Activated CD8-positive, alpha-beta memory T cell treated with anti-CD3 and anti-CD28 coated beads for 48 hours (primary cell): ENCODE measurements around the gene TBL3.

Experiments used
- DNase-seq, 3 experiments: peaks; one replicate each; pipeline ENCODE4 v3.0.0-alpha.2; 2020; ENCODE audit warnings: low read depth in 2 of 3, low spot score in 2 of 3

TBL3 gene

DNA sequence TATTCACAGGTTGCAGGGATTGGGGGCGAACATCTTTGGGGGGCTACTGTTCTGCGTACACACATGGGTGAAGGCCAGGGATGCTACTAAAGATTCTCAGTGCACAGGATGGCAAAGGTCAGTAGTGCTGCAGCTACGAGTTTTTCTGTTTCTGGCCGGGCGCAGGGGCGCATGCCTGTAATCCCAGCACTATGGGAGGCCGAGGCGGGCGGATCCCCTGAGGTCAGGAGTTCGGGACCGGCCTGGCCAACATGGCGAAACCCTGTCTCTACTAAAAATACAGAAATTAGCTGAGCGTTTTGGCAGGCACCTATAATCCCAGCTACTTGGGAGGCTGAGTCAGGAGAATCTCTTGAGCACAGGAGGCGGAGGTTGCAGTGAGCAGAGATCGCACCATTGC lies 41.7 kb downstream of the TBL3 start:
- DNase-seq: no peak

DNA sequence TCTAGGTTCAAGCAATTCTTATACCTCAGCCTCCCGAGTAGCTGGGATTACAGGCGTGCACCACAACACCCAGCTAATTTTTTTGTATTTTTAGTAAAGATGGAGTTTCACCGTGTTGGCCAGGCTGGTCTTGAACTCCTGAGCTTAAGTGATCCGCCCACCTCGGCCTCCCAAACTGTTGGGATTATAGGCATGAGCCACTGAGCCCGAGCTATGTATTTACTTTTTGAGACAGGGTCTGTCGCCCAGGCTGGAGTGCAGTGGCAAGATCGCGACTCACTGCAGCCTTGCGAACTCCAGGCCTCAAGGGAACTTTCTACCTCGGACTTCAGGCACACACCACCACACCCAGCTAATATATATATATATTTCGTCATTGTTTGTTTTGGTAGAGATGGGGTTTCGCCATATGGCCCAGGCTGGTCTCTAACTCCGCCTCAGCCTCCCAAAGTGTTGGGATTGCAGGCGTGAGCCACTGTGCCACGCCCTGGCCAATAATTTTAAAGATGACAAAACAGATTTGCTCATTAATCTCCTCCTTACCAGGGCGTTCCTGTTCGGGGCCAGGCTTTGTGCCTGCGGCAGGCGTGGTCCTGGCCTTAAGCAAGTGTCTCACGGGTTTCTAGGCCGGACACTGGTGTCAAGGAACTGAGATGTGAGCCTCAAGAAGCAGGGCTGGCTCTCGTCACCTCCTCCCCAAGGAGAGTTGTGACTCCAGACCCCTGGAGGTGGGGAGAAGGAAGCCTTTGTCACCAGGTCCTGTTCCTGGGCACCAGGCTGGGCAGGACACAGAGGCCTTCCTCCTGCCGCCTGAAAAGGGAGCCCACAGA lies 43.5 kb downstream of the TBL3 start:
- no peak for DNase-seq

DNA sequence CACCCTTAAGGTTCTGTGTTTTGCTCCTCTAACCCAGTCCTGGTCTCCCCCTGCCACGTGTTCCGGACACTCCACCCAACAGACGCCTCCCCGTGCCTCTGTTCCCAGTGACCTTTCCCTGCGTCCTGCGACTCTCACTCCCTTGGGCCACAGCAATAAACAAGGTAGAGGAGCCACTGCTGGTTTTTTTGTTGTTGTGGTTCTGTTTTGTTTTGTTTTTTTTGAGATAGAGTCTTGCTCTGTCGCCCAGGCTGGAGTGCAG lies 44.0 kb downstream of the TBL3 start:
- no peak for DNase-seq

DNA sequence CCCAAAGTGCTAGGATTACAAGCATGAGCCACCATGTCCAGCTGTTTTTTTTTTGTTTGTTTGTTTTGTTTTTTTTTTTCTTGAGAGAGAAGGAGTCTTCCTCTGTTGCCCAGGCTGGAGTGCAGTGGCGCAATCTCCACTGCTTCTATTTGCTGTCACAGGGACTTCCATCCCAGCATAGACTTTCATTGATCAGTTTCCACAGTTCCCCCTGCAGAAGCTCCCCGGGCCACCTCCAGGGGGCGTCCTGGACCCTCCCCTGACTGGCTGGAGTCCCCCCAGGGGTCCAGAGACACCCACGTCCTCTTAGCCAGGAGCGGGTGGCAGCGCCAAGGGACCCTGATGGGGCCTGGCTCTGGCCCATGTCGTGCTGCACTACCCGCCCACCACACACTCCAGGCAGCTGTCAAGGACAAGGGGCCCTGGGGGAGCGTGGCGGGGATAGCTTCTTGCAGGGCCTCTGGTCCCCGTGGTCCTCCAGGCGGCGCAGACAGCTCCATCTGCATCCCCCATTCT lies 44.6 kb downstream of the TBL3 start:
- DNase-seq: no peak

DNA sequence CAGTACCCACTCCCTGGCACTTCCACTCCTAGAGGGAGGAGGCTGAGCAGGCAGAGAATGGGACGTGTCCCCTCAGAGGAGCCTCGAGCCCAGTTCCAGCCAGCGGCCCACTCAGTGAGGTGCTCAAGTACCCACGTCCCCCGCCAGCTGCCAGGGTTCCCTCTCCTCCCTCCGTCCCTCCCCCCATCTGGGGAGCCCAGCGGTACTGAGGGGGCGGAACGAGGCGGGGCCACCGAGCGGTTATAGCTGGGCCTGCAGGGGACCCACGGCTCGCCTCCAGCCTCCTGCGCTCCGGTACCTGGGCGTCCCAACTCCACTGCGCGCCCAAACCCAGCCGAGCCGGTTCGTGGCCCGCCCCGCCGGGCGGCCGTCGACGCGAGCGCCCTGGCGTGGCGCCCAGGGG lies 47.7 kb downstream of the TBL3 start, which contains the start of gene NPW:
Gene NPW, plus strand, starts transcription at position 268 of the 403 bp plus-strand sequence.
- DNase-seq: no peak

DNA sequence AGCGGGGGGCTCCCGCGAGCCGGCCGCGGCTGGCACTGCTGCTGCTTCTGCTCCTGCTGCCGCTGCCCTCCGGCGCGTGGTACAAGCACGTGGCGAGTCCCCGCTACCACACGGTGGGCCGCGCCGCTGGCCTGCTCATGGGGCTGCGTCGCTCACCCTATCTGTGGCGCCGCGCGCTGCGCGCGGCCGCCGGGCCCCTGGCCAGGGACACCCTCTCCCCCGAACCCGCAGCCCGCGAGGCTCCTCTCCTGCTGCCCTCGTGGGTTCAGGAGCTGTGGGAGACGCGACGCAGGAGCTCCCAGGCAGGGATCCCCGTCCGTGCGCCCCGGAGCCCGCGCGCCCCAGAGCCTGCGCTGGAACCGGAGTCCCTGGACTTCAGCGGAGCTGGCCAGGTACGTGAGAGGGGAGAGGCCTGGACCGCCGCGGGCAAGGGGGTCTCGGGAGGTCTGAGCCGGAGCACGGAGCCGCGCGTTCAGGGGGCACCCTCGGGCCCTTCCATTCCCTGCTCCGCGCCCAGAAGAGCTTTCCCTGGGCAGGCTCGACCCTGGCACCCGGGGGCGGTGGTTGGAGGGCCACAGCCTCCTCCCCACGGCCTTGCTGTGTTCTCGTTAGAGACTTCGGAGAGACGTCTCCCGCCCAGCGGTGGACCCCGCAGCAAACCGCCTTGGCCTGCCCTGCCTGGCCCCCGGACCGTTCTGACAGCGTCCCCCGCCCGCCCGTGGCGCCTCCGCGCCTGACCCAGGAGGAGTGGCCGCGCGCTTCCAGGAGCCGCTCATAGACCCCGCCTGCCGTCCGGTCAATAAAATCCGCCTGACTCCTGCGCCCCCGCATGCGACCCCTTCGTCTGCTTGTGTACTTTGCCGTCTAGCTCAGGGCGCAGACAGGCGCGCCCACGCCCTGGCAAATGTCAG lies 48.3 kb downstream of the TBL3 start:
- DNase-seq: no peak

DNA sequence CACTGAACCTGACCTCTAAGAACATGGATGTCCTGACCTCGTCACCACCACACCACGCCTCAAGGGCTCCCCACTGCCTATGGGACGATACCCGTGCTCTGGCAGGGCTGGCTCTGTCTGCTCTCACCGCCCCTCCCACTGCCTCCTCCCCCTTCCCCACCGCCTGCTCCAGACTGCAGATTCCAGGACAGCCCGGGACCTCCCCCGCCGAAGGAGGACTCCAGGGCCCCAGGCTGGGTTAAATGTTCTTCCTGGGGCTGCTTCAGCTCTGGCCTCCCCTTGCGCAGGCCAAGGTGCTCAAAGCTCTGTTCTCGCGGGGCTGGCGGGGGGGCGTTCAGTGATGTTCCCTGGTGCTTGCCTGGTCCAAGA lies 50.9 kb downstream of the TBL3 start:
- DNase-seq: no peak

DNA sequence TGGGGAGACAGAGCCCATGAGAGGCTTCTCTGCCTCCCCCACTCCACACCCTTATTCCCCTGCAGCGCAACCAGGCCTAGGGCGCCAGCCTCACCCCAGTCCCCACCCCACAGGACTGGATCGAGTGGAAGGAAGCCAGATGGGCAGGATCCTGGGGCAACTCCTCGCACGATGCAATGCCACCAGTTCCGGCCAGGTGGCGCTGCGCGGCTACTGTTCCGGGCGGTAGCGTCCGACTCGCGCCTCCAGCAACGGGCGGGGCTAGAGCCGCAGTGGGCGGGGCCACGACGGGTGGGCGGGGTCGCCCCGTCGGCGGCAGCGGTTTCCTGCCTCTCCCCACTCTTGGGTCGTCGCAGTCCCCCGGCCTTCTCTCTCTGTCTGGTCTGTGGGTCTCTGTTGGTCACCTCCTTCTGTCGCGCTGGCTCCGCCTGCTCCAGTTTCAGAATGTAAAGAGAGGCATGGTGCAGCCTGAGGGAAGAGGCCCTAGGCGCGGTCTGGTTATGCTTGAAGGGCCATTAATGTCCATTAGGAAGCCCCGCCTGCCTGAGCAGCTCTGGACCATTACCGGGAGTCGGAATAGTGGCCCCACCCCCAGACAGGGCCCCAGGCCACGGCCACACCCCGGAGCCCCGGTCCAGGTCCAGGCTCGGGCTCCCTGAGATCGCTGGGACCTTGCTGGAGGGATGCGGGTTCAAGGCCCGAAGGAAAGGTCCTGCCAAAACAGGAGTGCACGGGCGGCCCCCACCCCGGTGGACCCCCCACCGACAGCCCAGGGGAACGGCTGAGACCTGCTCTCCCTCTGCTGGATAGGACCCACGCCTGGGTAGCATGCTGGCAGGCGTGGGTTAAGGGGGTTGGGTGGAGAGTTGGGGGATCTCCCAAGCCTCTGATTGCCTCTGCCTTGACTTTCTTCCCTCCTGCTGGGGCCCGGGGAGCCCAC lies 51.5 kb downstream of the TBL3 start:
- DNase-seq: peak; percentile 91 to 99 (median 96)

DNA sequence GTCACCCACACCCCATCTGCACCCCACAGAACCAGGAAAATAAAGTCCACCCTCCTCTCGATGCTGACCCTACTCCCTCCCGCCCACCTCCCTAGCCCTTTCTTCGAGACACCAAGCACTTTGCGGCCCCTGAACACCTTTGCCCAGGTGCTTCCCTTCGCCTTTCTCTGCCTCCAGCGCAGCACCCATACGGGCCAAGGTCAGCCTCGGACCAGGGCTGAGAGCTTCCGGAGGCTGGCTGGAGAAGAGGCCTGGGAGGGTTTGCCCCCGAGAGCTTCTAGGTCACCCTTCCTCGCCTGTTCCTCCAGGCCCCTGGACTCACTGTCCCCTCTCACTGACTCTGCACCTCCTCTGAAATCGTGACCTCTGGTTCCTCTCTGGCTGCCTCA lies 52.2 kb downstream of the TBL3 start:
- no peak for DNase-seq

DNA sequence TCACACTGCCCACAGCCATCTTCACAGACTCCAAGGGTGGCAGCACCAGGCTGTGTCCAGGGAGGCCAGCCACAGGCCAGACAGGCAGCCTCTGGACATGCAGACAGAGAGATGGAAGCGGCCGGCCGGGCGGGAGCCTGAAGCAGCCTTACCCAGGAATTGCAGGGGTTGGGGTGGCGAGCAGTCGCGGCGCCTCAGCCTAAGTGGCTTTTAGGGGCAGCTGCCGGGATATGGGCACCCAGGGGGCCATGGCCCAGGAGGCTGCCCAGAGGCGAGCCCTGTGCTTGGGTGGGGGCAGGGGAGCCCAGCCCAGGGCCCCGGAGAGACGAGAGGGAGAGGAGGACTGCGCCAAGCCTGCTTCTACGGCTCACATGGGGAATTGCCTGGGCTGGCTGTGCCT lies 53.4 kb downstream of the TBL3 start:
- DNase-seq: no peak

DNA sequence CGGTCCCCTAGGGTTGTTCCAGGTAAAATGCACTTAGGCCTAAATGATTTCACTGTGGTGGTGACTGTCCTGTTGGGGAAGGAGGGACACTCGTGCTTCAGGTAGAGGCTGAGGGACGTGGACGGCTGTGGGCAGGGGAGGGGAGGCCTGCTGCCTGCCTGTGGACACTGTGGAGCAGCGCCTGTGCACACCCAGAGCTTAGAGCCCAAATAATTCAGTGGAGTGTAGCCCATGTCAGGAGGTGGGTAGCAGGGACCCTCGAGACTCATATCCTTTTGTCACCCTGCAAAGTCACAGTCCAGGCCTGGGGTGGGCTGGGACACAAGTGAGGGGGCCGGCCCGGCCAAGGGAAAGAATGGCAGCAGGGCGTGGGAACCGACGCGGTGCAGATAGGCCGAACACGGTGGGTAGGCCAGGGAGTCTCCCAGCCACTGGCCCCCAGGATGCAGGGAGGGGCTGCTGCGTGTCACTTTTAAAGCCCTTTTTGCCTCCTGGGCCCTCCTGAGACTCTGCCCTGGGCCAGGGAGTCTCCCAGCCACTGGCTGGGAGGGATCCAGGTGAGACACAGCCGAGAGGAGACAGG lies 54.1 kb downstream of the TBL3 start:
- DNase-seq: no peak

DNA sequence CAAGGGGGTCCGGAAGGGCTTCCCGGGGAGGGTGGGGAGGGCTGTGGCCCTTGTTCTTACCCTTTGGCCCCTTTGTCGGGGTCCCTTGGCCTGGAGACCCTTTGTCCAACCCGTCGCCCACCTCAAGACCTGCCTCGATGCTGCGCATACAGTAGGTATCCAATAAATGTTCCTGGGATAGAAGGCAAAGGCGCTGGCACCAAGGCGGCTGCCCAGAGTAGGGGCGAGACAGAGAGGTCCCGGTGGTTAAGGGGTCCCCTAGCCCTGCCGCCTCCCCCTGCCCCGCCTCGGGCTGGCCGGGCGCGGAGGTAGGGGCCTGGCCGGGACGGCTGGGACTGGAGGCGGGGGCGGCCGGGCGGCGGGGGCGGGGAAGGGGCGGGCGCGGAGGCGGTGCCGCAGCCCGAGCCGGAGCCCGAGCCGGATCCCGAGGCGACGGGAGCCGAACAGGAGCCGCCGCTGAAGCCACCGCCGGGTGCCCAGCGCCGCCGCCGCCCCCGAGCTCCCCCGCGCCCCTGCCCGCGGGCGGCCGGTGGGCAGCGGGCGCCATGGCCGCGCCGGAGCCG lies 54.7 kb downstream of the TBL3 start, which contains the start of gene NHERF2:
Gene NHERF2, plus strand, starts transcription at position 442 of the 563 bp plus-strand sequence. Its CDS starts 104 bp downstream, at position 546.
- DNase-seq: no peak

DNA sequence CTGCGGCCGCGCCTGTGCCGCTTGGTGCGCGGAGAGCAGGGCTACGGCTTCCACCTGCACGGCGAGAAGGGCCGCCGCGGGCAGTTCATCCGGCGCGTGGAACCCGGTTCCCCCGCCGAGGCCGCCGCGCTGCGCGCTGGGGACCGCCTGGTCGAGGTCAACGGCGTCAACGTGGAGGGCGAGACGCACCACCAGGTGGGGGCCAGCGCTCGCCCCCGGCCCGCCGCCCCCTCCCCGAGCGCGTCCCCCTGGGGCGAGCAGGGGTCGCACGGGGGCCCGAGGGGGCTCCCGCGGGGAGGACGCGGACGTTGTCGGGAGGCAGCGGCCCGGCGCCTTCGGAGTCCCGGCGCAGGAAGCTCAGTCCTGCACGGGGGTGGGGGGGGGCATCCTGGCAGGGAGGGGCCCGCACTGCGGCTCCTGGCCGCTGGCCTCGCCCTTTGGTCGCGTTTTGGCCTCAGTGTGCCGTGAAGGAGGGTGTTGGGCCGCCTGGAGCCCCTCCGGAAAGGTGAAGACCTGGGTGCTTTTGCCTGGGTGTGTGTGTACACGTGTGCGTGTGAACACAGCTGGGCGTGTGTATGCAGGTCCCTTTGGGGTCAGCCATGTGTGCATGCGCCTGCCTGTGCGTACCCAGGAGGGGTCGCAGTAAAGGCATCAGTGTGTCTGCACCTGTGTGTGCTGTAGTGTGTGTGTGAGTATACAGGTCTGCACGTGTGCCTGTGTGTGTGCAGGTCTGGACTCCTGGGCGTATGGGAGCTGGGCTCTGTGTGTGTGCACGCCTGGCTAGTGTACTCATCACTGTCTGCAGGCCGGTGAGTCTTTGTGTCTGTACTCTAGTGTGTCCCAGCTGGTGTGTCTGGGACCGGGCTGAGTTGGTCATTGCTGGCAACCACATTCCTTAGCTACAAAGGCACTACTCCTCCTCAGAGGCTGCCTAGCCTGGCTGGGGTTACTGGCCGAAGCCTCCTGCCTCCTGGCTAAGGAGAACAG lies 55.5 kb downstream of the TBL3 start:
- no peak for DNase-seq

DNA sequence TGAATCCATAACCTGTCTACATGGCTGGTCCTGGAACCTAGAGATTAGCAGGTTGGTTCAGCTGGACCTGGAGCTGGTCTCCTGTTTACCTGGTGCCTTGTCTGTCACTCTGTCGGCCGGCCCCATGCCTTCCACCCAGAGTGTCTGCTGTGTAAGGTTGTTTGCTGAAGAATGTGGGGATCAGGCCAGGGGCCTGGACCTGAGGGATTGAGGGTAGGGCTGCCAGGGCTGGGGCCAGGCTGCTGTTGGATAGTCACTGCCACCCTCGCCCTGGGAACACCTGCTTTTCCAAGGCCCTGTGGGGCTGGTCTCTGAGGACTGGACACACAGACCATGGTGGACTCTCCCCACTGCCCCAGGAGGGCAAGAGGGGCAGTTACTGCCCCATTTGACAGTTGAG lies 56.3 kb downstream of the TBL3 start:
- DNase-seq: no peak

DNA sequence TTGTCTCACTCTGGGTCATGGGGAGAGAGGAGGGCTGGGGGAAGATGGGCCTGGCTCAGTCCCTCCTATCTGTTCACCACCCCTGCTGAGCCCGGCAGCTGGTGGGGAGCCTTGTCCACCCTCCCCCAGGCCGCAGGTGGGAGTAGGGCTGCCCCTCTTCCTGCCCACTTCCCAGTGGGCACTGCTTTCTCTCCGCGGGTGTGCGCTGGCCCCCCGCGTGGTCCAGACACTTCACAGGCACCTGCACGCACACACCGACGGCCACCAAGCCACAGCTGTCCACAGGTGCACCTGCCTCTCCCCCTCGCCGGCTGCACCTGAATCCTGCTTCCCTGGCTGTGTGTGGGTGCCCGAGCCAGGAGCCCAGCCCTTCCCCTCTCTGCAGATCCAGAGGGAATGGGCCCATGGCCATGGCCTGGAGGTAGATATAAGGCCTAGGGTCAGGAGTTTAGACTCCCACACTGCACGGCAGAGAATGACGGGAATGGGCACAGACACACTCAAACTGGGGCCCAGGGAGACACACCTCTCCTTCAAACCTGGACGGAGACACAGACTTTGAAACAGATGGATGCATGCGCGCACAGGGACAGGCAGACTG lies 56.9 kb downstream of the TBL3 start:
- no peak for DNase-seq

DNA sequence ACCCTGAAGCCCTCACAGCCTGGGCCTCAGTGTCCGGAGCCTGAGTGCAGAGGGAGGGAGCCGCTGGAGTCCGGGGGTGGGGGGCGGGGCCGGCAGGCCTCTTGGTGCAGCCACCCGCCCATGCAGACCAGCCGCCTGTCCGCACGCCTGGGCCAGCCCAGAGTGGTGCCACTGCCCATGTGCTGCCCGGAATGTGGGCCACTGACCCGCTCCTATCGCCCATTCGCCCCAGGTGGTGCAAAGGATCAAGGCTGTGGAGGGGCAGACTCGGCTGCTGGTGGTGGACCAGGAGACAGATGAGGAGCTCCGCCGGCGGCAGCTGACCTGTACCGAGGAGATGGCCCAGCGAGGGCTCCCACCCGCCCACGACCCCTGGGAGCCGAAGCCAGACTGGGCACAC lies 57.5 kb downstream of the TBL3 start:
- DNase-seq: no peak

DNA sequence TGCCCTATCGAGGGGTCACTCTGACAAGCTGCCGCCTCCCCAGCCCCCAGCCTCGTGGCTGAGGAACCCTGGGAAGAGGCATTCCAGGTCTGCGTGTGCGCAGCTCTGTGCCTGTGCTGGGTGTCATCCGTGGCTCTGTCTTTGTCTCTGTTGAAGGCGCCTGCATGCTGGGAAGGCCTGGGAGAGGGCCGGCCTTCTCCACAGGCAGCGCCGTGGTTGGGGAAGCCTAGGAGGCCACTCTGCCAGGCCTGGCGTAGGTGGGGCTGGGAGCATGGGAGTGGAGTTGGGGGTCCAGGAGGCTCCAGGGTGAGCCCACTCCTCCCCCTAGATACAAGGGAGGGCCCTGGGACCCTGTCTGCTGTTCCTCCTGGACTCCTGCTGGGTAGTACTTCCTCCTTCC lies 58.2 kb downstream of the TBL3 start:
- DNase-seq: no peak

DNA sequence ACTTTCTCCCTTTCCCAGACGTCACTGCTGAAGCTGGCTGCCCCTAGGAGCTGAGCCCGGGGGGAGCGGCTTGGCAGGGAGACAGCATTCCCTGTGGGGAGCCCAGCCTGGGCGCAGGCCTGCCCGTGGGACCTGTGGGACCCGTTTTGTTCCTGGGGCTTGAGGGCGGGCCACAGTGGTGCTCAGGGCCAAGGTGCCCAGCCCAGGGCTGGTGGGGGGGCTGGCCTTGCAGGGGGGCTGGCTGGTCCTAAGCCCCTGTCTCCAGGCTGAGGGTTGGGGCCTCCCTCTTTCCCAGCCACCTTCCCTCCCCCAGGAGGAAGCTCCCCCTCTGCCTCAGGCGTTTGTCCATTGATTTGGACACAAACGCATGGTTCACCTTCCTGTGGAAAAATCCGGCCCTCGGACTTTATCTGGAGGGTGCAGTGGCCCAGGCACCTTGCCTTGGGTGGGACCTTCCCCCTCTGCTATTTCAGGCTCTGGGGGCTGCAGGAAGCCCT lies 59.3 kb downstream of the TBL3 start:
- no peak for DNase-seq
